ENCODE measurements around the gene ALX3. TPM values are rescaled to one million over a fixed set of nuclear protein-coding genes. Genes with fewer than 3 reads are reported as not detected.

ALX3 gene
- total RNA-seq, 1 experiment from 2014 or later: 0.15 TPM

DNA sequence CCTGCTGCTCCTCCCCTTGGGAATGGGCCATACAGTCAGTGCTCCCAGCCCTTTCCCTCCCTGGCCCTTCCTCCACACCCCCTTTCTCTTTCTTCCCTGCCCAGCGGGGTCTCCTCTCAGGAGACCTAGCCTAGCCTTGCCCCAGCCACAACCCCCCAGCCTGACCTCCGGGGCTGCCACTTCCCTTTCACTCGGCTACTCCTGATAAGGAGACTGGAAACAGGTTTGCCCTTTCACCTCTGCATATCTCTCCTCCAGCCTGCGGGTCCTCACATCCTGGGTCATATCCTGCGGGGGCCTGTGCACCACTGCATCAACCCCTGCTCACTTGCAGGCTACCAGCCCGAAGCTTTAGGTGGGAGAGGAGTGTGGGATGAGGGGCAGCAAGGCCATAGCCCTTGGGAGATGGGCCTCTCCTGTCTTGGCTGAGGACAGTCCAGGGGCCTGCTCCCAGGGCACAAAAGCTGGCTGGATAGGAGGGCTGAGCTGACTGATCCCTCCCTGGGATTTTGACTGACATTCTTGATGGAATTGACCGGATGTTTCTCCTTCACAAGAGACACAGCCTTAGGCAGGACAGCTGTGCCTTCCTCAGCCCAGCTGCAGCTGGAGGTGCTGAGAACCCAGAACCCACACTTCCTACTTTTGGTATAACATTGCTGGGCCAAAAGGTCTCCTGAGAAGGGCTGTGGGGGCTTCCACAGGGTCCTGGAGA is 19.2 kb upstream of the ALX3 start:
- H3K27ac Mint-ChIP-seq: no peak overlapping the region
- H3K4me1 Mint-ChIP-seq: peaks cover 22% of the 10 kb centered on the region
- no peaks in the 10 kb centered on the region for H3K9me3 Mint-ChIP-seq
- no peak overlapping the region for H3K4me3 Mint-ChIP-seq
- TF ChIP-seq PRRX2 (CRISPR knock-in tag; IDR thresholded peaks at IDR 0.05) (no peak), ATF1 (CRISPR knock-in tag; IDR thresholded peaks at IDR 0.05) (no peak), E2F5 (CRISPR knock-in tag; IDR thresholded peaks at IDR 0.05) (no peak), ESRRA (CRISPR knock-in tag; IDR thresholded peaks at IDR 0.05; ENCODE audit: borderline replicate concordance) (no peak), NR1H2 (CRISPR knock-in tag; IDR thresholded peaks at IDR 0.05) (no peak), ATF3 (CRISPR knock-in tag; conservative IDR thresholded peaks at IDR 0.05) (no peak), NFE2L1 (CRISPR knock-in tag; IDR thresholded peaks at IDR 0.05) (no peak)
- no peak for DNase-seq (ENCODE audit: low spot score)
- H3K36me3 Mint-ChIP-seq: no peaks in the 10 kb centered on the region
- peaks cover 38% of the 10 kb centered on the region for H3K27me3 Mint-ChIP-seq (ENCODE audit: low read depth)
- ATAC-seq: peak; percentile 22
- ChIA-PET CTCF (interaction anchor here (0.7 to 6.4 kb wide), 8 partner anchors 8 to 73 kb away, joined by 3 to 291 read pairs (median 10); partner anchors contain the start of genes ALX3 and UBL4B), POLR2A (no interaction called here)

DNA sequence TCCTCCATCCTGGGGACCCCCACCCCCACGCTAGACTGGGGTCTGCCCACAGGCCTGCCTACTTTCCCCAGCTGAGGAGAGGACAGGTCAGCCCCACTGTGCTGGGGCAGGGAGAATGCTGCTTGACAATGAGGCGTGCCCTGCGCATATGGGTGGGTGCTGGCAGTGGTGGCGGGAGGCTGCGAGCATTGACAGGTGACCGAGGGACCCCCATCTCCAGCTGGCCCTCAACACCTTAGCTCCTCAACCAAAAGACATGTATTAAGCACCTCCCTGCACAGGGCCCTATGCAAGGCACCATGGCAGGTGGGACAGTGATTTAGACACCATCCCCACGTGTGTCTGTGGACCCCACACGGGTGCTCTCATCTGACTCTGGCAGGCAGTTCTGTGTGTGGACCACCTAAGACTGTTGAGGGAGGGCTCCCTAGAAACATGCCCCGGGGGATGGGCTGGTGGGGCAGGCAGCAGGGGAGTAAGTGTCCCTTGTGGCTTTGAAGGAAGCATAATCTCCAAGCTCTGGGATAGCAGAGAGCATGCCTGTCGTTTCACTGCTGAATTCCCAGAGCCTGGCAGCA is 18.4 kb upstream of the ALX3 start:
- ATAC-seq (no peak), DNase-seq (ENCODE audit: low spot score) (no peak)
- peaks cover 44% of the 10 kb centered on the region for H3K27me3 Mint-ChIP-seq (ENCODE audit: low read depth)
- ChIA-PET POLR2A (interaction anchor here (1.3 kb wide), 1 partner anchor 17 kb away, joined by 5 read pairs; no protein-coding TSS in a partner anchor), CTCF (interaction anchor here (0.9 to 6.4 kb wide), 33 partner anchors 10 to 531 kb away, joined by 3 to 291 read pairs (median 7); partner anchors contain the start of genes ALX3, SLC6A17, STRIP1 and UBL4B)
- H3K4me1 Mint-ChIP-seq: peaks cover 26% of the 10 kb centered on the region
- H3K36me3 Mint-ChIP-seq: no peaks in the 10 kb centered on the region
- H3K27ac Mint-ChIP-seq: no peak overlapping the region
- no peaks in the 10 kb centered on the region for H3K9me3 Mint-ChIP-seq
- TF ChIP-seq, protein P1, sequence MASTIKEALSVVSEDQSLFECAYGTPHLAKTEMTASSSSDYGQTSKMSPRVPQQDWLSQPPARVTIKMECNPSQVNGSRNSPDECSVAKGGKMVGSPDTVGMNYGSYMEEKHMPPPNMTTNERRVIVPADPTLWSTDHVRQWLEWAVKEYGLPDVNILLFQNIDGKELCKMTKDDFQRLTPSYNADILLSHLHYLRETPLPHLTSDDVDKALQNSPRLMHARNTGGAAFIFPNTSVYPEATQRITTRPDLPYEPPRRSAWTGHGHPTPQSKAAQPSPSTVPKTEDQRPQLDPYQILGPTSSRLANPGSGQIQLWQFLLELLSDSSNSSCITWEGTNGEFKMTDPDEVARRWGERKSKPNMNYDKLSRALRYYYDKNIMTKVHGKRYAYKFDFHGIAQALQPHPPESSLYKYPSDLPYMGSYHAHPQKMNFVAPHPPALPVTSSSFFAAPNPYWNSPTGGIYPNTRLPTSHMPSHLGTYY (CRISPR knock-in tag; IDR thresholded peaks at IDR 0.05): no peak
- TF ChIP-seq, protein P2, sequence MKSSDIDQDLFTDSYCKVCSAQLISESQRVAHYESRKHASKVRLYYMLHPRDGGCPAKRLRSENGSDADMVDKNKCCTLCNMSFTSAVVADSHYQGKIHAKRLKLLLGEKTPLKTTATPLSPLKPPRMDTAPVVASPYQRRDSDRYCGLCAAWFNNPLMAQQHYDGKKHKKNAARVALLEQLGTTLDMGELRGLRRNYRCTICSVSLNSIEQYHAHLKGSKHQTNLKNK (CRISPR knock-in tag; IDR thresholded peaks at IDR 0.05): no peak
- TF ChIP-seq, protein P3, sequence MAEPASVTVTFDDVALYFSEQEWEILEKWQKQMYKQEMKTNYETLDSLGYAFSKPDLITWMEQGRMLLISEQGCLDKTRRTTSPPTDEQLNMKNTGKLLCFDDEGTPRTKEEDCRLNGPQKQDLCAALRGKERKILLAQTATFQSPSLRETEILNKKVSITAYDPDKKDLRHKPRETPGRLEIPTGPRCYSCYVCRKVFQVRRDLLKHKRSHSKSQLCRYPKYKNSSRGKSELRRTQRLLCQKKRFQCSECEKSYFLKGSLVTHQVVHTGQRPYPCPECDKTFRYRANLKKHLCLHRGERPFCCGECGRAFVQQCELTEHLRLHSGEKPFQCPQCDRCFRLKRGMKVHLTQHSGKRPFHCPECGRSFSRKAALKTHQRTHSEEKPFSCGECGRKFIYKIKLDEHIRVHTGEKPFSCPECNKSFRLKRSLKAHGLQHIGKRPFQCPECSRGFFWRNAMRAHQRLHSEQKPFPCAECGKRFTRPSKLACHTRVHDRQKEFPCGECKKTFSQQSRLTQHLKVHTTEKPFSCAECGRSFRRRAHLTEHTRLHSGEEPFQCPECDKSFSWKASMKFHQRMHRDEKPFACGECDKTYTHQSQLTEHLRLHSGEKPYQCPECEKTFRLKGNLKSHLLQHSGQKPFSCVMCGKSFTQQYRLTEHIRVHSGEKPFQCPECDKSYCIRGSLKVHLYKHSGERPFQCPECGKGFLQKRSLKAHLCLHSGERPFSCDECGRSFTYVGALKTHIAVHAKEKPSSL (CRISPR knock-in tag; conservative IDR thresholded peaks at IDR 0.05): no peak
- TF ChIP-seq CBFB (CRISPR knock-in tag; IDR thresholded peaks at IDR 0.05; ENCODE audit: low read depth): no peak
- no peak for TF ChIP-seq E2F5 (CRISPR knock-in tag; IDR thresholded peaks at IDR 0.05)
- TF ChIP-seq, protein P4, sequence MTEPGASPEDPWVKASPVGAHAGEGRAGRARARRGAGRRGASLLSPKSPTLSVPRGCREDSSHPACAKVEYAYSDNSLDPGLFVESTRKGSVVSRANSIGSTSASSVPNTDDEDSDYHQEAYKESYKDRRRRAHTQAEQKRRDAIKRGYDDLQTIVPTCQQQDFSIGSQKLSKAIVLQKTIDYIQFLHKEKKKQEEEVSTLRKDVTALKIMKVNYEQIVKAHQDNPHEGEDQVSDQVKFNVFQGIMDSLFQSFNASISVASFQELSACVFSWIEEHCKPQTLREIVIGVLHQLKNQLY (CRISPR knock-in tag; IDR thresholded peaks at IDR 0.05): no peak
- TF ChIP-seq E2F4 (CRISPR knock-in tag; IDR thresholded peaks at IDR 0.05; ENCODE audit: borderline replicate concordance, low read depth): no peak
- TF ChIP-seq PREB (CRISPR knock-in tag; IDR thresholded peaks at IDR 0.05; ENCODE audit: borderline replicate concordance): no peak
- TF ChIP-seq ZNF532 (CRISPR knock-in tag; IDR thresholded peaks at IDR 0.05; ENCODE audit: borderline replicate concordance): no peak
- TF ChIP-seq, protein P5, sequence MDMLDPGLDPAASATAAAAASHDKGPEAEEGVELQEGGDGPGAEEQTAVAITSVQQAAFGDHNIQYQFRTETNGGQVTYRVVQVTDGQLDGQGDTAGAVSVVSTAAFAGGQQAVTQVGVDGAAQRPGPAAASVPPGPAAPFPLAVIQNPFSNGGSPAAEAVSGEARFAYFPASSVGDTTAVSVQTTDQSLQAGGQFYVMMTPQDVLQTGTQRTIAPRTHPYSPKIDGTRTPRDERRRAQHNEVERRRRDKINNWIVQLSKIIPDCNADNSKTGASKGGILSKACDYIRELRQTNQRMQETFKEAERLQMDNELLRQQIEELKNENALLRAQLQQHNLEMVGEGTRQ (CRISPR knock-in tag; IDR thresholded peaks at IDR 0.05): no peak
- no peak for TF ChIP-seq ZNF416 (CRISPR knock-in tag; IDR thresholded peaks at IDR 0.05)
- H3K4me3 Mint-ChIP-seq: no peak overlapping the region

Data from WTC11 (cell line).